Fibroblast of mammary gland (primary cell): ENCODE results near the gene WDR86.

Experiments used
- DNase-seq: peaks from one replicate; pipeline ENCODE4 v3.0.0-alpha.2; 2010; ENCODE audit warnings: low read depth
- H3K4me3 ChIP-seq: 2 replicates; pipeline ENCODE4 v1.5.1; 2011; ENCODE audit warnings: low read depth, mild to moderate bottlenecking, low read length, moderate library complexity; ENCODE audit not compliant: control insufficient read depth
- CTCF ChIP-seq: conservative IDR thresholded peaks from 2 replicates; pipeline ENCODE4 v1.5.1; 2011; ENCODE audit warnings: low read depth, low read length, inconsistent platforms; ENCODE audit not compliant: control insufficient read depth, insufficient read depth

Gene WDR86

GRCh38 chr7:151423226-151423625 is 13.4 kb upstream of the WDR86 start:
- DNase-seq: no peak
- TF ChIP-seq CTCF: no peak
- no peak overlapping the region for H3K4me3 ChIP-seq

DNA sequence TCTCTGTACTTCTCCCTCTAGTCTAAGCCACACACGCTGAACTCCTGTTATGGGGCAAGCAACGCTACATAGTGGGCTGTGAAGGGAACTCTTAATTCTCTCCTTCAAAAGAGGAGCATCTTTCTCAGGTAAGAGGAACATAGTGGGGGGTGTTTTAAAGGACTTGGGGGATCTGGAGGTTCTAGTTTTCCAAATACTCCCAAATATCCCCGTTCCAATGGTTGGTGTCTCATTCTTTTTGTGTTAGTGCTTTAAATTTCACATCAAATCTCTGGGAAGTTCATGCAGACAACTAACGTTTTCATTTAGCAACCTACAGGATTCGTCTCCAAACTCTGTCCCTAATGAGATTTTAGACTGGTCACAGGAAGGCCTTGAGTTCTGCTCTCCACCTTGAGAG is 12.4 kb upstream of the WDR86 start:
- no peak for DNase-seq
- H3K4me3 ChIP-seq: no peak overlapping the region
- TF ChIP-seq CTCF: no peak

DNA sequence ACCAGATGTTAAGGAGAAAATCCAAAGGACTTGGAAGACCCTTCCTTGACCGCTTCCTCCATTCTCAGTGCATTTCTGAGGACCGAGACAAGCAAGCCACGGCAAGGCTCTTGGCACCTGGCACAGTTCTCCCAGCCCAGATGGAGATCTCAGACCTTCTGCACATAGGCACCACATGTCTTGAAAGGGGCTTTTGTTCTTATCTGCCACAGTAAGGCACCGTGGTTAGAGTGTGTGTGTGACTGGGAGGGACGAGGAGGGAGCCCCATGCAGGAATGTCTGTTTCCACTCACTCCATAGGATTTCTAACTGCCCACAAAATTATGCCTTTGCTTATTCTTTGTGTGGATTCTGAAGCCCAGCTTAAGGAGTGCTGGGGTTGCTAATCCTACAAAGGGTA is 10.3 kb upstream of the WDR86 start:
- no peak for TF ChIP-seq CTCF
- H3K4me3 ChIP-seq: no peak overlapping the region
- no peak for DNase-seq

GRCh38 chr7:151416941-151417315 is 7.1 kb upstream of the WDR86 start:
- H3K4me3 ChIP-seq: no peak overlapping the region
- DNase-seq: peak; percentile 32
- no peak for TF ChIP-seq CTCF

- DNase-seq: no peak
- TF ChIP-seq CTCF: no peak
Observed at GRCh38 chr7:151416112-151416940, 6.5 kb upstream of the WDR86 start.

GRCh38 chr7:151415375-151416105 is 5.7 kb upstream of the WDR86 start:
- DNase-seq: peak; percentile 72
- no peak for TF ChIP-seq CTCF
- no peak overlapping the region for H3K4me3 ChIP-seq

More at GRCh38 chr7:151416112-151416940, 6.5 kb upstream of the WDR86 start:
- no peak overlapping the region for H3K4me3 ChIP-seq

DNA sequence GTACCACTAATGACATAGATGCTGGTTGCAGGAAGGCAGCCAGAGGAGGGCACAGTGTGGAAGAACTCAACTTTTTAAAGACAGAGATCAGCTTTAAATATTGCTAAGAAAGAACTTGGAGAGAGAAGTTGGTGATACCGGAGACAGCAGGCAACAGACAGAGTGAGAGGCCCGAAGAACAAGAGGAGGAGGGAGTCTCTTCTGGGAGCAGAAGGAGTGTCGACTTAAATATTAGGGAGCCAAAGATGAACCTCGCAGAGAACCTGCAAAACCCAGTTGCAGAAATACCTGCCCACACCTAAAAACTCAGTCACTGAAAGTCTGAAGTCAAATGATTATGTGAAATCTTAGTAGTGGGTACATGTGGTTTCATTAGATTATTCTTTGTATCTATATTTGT is 3.4 kb upstream of the WDR86 start:
- H3K4me3 ChIP-seq: no peak overlapping the region
- no peak for DNase-seq
- no peak for TF ChIP-seq CTCF
